ENCODE measurements around the gene FAM50A.

The FAM50A gene

GRCh38 chrX:154439841-154440240 lies 4.1 kb upstream of the FAM50A start:
- no peak for ATAC-seq

GRCh38 chrX:154440623-154441357 lies 3.2 kb upstream of the FAM50A start:
- ATAC-seq (no peak), DNase-seq (no peak)

More at GRCh38 chrX:154439841-154440240, 4.1 kb upstream of the FAM50A start:
- no peak for DNase-seq

GRCh38 chrX:154441564-154441963 lies 2.4 kb upstream of the FAM50A start:
- DNase-seq (no peak), ATAC-seq (no peak)

GRCh38 chrX:154441984-154442707 lies 1.8 kb upstream of the FAM50A start:
- no peak for ATAC-seq
- DNase-seq = no peak

GRCh38 chrX:154443479-154443910 lies 446 bp upstream of the FAM50A start:
- DNase-seq (no peak), ATAC-seq (no peak)

- ATAC-seq (no peak), DNase-seq (no peak)
Measured at GRCh38 chrX:154444755-154445246, 860 bp downstream of the FAM50A start.

GRCh38 chrX:154445776-154446175 lies 1.8 kb downstream of the FAM50A start:
- no peak for DNase-seq
- no peak for ATAC-seq

- no peak for DNase-seq
- ATAC-seq = no peak
Measured at GRCh38 chrX:154446430-154446829, 2.5 kb downstream of the FAM50A start.

- DNase-seq (no peak), ATAC-seq (no peak)
Measured at GRCh38 chrX:154448484-154448883, 4.5 kb downstream of the FAM50A start.

- no peak for DNase-seq
Measured at GRCh38 chrX:154449618-154450017, 5.7 kb downstream of the FAM50A start.

GRCh38 chrX:154450312-154450711 lies 6.4 kb downstream of the FAM50A start:
- DNase-seq (no peak), ATAC-seq (no peak)

More at GRCh38 chrX:154449618-154450017, 5.7 kb downstream of the FAM50A start:
- peak; percentile 28 for ATAC-seq

GRCh38 chrX:154452823-154453222 lies 8.9 kb downstream of the FAM50A start:
- ATAC-seq (no peak), DNase-seq (no peak)

GRCh38 chrX:154457491-154458115 lies 13.7 kb downstream of the FAM50A start:
- ATAC-seq = peak; percentile 56
- peak; percentile 57 for DNase-seq

- peak; percentile 66 for ATAC-seq
- DNase-seq = peak; percentile 74
Measured at GRCh38 chrX:154458116-154458953, 14.4 kb downstream of the FAM50A start, which contains the start of gene PLXNA3. PLXNA3 (plus strand) TSS chrX:154458281; CDS start chrX:154460184, 1,903 bp downstream.

- DNase-seq (no peak), ATAC-seq (peak; percentile 48)
Measured at GRCh38 chrX:154458954-154459778, 15.2 kb downstream of the FAM50A start.

- no peak for ATAC-seq
- DNase-seq = no peak
Measured at GRCh38 chrX:154459832-154460231, 15.9 kb downstream of the FAM50A start.

GRCh38 chrX:154460326-154460725 lies 16.4 kb downstream of the FAM50A start:
- DNase-seq (no peak), ATAC-seq (no peak)

- DNase-seq (no peak), ATAC-seq (no peak)
Measured at GRCh38 chrX:154462396-154462795, 18.5 kb downstream of the FAM50A start.

- no peak for ATAC-seq
Measured at GRCh38 chrX:154463611-154464220, 19.8 kb downstream of the FAM50A start.

GRCh38 chrX:154464806-154465365 lies 20.9 kb downstream of the FAM50A start:
- DNase-seq (no peak), ATAC-seq (no peak)

More at GRCh38 chrX:154463611-154464220, 19.8 kb downstream of the FAM50A start:
- no peak for DNase-seq

Data from stimulated activated naive CD8-positive, alpha-beta T cell treated with anti-CD3 and anti-CD28 coated beads, Interleukin-15, Interleukin-2, amounts not matched to agents 100 U/mL and 50 U/mL, for 24 hours (primary cell).